Sciatic nerve (tissue), 2 donors: ENCODE measurements around the gene SS18L1. TPM values are rescaled to one million over a fixed set of nuclear protein-coding genes. Genes with fewer than 3 reads are reported as not detected.

Source experiments
- ATAC-seq: fragments of 200-7000 bp; cut with Tn5 transposase; one replicate; pipeline ENCODE4 v1.9.1; 2020; ENCODE audit warnings: mild to moderate bottlenecking, moderate library complexity
- DNase-seq: peaks from one replicate; pipeline ENCODE4 v3.0.0-alpha.2; 2020; ENCODE audit warnings: low spot score
- intact Hi-C: fragments of 100-400 bp; cut with DNase I; formaldehyde crosslinking; loops from one replicate; pipeline ENCODE4 v1.14.2; 2022
- total RNA-seq: library from RNA; stranded (reverse); fragmentation: NEBNext Ultra II Directional; extraction: Animal tissue kit (Norgen Biotek cat#: 25700); gene quantifications from one replicate; pipeline ENCODE4 v1.2.1, GENCODE V29; 2021
- donor health status: DM: no; HTN: no; CAD: no.
- donor health status: DM: no; HTN: no; CAD: no.

SS18L1 gene
- total RNA-seq, 1 donor from 2014 or later = 18.9 TPM

GRCh38 chr20:62163986-62164762 lies 20.6 kb downstream of the SS18L1 start:
- intact Hi-C loops = no loop called here
- ATAC-seq = no peak

GRCh38 chr20:62164879-62165761 lies 21.6 kb downstream of the SS18L1 start:
- ATAC-seq = no peak
- DNase-seq = no peak
- intact Hi-C loops = no loop called here

More at GRCh38 chr20:62163986-62164762, 20.6 kb downstream of the SS18L1 start:
- DNase-seq = no peak

GRCh38 chr20:62165762-62166399 lies 22.3 kb downstream of the SS18L1 start:
- intact Hi-C loops = no loop called here
- DNase-seq (no peak), ATAC-seq (peak; percentile 44)

- DNase-seq (no peak), ATAC-seq (no peak)
- intact Hi-C loops = no loop called here
Observed at GRCh38 chr20:62167474-62167873, 23.9 kb downstream of the SS18L1 start.

GRCh38 chr20:62168061-62168460 lies 24.5 kb downstream of the SS18L1 start:
- DNase-seq (no peak), ATAC-seq (no peak)
- intact Hi-C loops = no loop called here

- no peak for ATAC-seq
Observed at GRCh38 chr20:62168890-62169435, 25.4 kb downstream of the SS18L1 start.

GRCh38 chr20:62170536-62170935 lies 27.0 kb downstream of the SS18L1 start:
- ATAC-seq = no peak
- intact Hi-C loops = no loop called here
- DNase-seq = no peak

More at GRCh38 chr20:62168890-62169435, 25.4 kb downstream of the SS18L1 start:
- intact Hi-C loops = no loop called here
- no peak for DNase-seq

GRCh38 chr20:62171245-62171644 lies 27.7 kb downstream of the SS18L1 start:
- ATAC-seq (no peak), DNase-seq (no peak)
- intact Hi-C loops = no loop called here

- DNase-seq = no peak
- ATAC-seq = no peak
- intact Hi-C loops = no loop called here
Observed at GRCh38 chr20:62172666-62173065, 29.1 kb downstream of the SS18L1 start.

GRCh38 chr20:62174021-62174804 lies 30.6 kb downstream of the SS18L1 start:
- intact Hi-C loops = no loop called here
- no peak for ATAC-seq
- no peak for DNase-seq

GRCh38 chr20:62174870-62175624 lies 31.5 kb downstream of the SS18L1 start:
- intact Hi-C loops = no loop called here
- no peak for DNase-seq
- ATAC-seq = no peak

- intact Hi-C loops = no loop called here
- DNase-seq (no peak), ATAC-seq (no peak)
Observed at GRCh38 chr20:62175711-62176110, 32.1 kb downstream of the SS18L1 start.

- intact Hi-C loops = no loop called here
- ATAC-seq (no peak), DNase-seq (no peak)
Observed at GRCh38 chr20:62176866-62177265, 33.3 kb downstream of the SS18L1 start.

GRCh38 chr20:62177307-62177706 lies 33.7 kb downstream of the SS18L1 start:
- no peak for ATAC-seq
- no peak for DNase-seq
- intact Hi-C loops = no loop called here

- DNase-seq (no peak), ATAC-seq (no peak)
- intact Hi-C loops = no loop called here
Observed at GRCh38 chr20:62178316-62179161, 35.0 kb downstream of the SS18L1 start.

GRCh38 chr20:62179162-62179504 lies 35.6 kb downstream of the SS18L1 start:
- no peak for ATAC-seq
- intact Hi-C loops = no loop called here
- no peak for DNase-seq

GRCh38 chr20:62181808-62182207 lies 38.2 kb downstream of the SS18L1 start:
- no peak for DNase-seq
- intact Hi-C loops = loop anchor here (5.0 kb wide), 1 partner anchor 175 kb away; no protein-coding TSS in a partner anchor
- ATAC-seq = no peak
